Smooth muscle cell (in vitro differentiated cells): ENCODE data around the gene URAD. TPM values are rescaled to one million over a fixed set of nuclear protein-coding genes. Genes with fewer than 3 reads are reported as not detected.

Source experiments
- DNase-seq: peaks from one replicate; lab custom pipeline; 2025; ENCODE audit not compliant: unreplicated experiment; lab: John Stamatoyannopoulos, UW
- H2AFZ ChIP-seq: fragments of 200-600 bp; sonication (generic); 2 replicates; pipeline ENCODE4 v1.6.0; 2016; ENCODE audit warnings: antibody characterized with exemption, low read depth, mild to moderate bottlenecking
- H3F3A ChIP-seq: fragments of 200-600 bp; sonication (generic); 2 replicates; pipeline ENCODE4 v1.6.0; 2017; ENCODE audit warnings: antibody characterized with exemption, low read depth
- H3K27ac ChIP-seq: fragments of 200-600 bp; sonication (generic); 2 replicates; pipeline ENCODE4 v1.5.1; 2016; ENCODE audit warnings: low read depth, mild to moderate bottlenecking
- H3K27me3 ChIP-seq: fragments of 200-600 bp; sonication (generic); 2 replicates; pipeline ENCODE4 v1.6.1; 2016; ENCODE audit warnings: low read depth, mild to moderate bottlenecking
- H3K36me3 ChIP-seq: fragments of 200-600 bp; sonication (generic); 2 replicates; pipeline ENCODE4 v1.5.1; 2016; ENCODE audit warnings: low read depth
- H3K4me1 ChIP-seq: fragments of 200-600 bp; sonication (generic); 2 replicates; pipeline ENCODE4 v1.5.1; 2016; ENCODE audit warnings: low read depth
- H3K4me2 ChIP-seq: fragments of 200-600 bp; sonication (generic); 2 replicates; pipeline ENCODE4 v1.6.0; 2016; ENCODE audit warnings: mild to moderate bottlenecking
- H3K4me3 ChIP-seq: fragments of 200-600 bp; sonication (generic); 2 replicates; pipeline ENCODE4 v1.5.1; 2016; ENCODE audit warnings: mild to moderate bottlenecking
- H3K79me2 ChIP-seq: fragments of 200-600 bp; sonication (generic); 2 replicates; pipeline ENCODE4 v1.6.0; 2016; ENCODE audit warnings: low read depth, mild to moderate bottlenecking
- H3K9ac ChIP-seq: fragments of 200-600 bp; sonication (generic); 2 replicates; pipeline ENCODE4 v1.6.0; 2016; ENCODE audit warnings: low read depth
- H3K9me3 ChIP-seq: fragments of 200-600 bp; sonication (generic); replicated peaks from 2 replicates; pipeline ENCODE4 v1.5.1; 2016; ENCODE audit warnings: low read depth
- H4K20me1 ChIP-seq: fragments of 200-600 bp; sonication (generic); 2 replicates; pipeline ENCODE4 v1.6.0; 2016; ENCODE audit warnings: low read depth
- WGBS: methylation state at CpG from one replicate; pipeline ENCODE4 v1.1.7; 2016; ENCODE audit warnings: low lambda C conversion rate; 5-methylcytosine and 5-hydroxymethylcytosine counted together
- polyA plus RNA-seq: library from polyadenylated mRNA; unstranded; fragments of >200 nt; fragmentation: Nextera tagmentation; extraction: Ambion mirVana; gene quantifications from 2 replicates; pipeline ENCODE4 v1.2.1, GENCODE V29; 2016
- total RNA-seq: library from RNA; depleted of rRNA; stranded (reverse); fragments of >200 nt; gene quantifications from 2 replicates; pipeline ENCODE4 v1.2.3, GENCODE V29; 2014
- TF ChIP-seq, protein P1 (sequence below): fragments of 200-600 bp; sonication (generic); IDR thresholded peaks from 2 replicates; pipeline ENCODE4 v1.5.1; 2017; ENCODE audit warnings: borderline replicate concordance, mild to moderate bottlenecking, antibody characterized with exemption; ENCODE audit not compliant: insufficient read depth, poor library complexity, severe bottlenecking

The URAD gene
- total and polyA plus RNA-seq, 2 experiments from 2014 or later: not detected

DNA sequence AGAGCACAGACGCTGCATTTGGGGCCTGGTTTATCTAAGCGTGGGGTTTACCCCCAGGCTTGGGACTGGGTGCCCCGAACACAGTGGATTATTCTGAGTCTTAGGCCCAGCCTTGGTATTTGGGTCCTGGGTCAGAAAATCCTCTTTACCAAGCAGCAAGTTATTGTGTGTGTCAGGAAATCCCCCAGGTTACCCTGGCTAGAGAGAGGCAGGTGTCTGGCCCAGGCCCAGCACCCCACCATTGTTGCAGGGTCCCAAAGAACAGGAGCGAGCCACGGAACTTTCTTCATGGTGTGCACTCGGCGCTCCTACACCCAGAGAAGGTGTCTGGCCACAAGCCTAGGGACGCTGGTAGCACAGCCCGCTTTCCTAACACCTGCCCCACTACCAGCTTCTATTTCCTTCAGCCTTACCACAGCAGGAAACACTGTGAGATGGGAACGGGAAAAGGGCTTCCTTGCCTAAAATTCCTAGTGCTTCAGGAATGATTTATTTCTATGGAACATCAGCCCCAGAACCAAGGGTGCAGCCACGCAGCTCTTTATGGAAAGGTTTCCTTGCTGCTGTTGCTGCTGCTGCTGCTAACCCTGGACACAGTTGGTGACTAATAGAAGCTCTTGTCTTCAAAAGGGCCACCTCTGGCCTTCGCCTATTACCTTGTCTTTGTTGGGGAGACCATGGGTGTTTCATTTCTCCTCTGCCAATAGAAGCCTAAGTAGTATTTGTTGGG lies 12.0 kb downstream of the URAD start:
- Histone ChIP-seq H3K27ac (no peak overlapping the region), H3K36me3 (no peaks in the 10 kb centered on the region), H3F3A (no peaks in the 10 kb centered on the region), H3K9ac (no peak overlapping the region), H3K4me1 (peaks cover 5% of the 10 kb centered on the region), H4K20me1 (no peaks in the 10 kb centered on the region), H3K9me3 (no peaks in the 10 kb centered on the region), H3K4me2 (no peak overlapping the region), H3K79me2 (no peaks in the 10 kb centered on the region), H3K27me3 (peaks cover 100% of the 10 kb centered on the region), H2AFZ (no peak overlapping the region), H3K4me3 (no peak overlapping the region)
- 13% methylated on average over 12 of the region's 12 CpGs for WGBS
- TF ChIP-seq, protein P1, sequence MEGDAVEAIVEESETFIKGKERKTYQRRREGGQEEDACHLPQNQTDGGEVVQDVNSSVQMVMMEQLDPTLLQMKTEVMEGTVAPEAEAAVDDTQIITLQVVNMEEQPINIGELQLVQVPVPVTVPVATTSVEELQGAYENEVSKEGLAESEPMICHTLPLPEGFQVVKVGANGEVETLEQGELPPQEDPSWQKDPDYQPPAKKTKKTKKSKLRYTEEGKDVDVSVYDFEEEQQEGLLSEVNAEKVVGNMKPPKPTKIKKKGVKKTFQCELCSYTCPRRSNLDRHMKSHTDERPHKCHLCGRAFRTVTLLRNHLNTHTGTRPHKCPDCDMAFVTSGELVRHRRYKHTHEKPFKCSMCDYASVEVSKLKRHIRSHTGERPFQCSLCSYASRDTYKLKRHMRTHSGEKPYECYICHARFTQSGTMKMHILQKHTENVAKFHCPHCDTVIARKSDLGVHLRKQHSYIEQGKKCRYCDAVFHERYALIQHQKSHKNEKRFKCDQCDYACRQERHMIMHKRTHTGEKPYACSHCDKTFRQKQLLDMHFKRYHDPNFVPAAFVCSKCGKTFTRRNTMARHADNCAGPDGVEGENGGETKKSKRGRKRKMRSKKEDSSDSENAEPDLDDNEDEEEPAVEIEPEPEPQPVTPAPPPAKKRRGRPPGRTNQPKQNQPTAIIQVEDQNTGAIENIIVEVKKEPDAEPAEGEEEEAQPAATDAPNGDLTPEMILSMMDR: no peak
- DNase-seq: no peak

DNA sequence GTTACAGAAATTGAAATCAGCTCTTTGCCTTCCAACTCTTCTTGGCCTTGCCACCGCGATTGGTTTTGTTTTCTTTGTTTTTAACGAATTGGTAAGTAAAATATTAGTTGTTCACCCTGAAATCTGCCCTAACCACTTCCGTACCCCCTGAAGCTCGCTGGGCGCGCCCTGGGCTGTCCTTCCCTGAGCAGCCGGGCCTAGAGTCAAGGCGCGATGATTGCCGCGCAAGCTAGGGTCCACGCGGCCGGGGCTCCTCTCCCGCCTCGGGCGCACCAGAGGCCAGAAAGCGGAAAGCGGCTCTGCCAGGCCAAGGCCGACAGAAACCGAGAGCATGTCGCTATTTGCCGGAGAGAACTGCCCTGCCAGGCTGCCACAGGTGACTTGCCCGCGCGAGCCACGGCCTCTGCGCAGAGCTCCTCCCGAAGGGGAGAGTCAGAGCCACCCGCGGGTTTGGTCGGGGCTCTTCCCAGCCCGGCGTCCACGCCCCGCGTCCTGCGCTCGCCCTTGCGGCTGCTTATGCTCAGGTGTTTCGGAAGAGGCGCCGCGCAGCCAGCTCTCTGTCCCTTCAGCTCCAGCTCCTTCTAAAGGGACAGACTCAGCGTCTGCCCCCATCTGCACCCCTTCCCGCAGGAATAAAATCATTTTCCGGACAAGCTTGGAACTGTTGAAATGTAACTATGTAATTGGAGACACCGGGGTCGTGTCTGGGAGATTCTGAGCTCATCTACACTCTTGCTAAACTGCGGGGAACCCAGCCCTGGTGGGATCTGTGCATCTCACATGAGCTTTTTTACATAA lies 12.7 kb downstream of the URAD start:
- WGBS: 4% methylated on average over 51 of the region's 51 CpGs
- no peak overlapping the region for H3K27ac ChIP-seq

DNA sequence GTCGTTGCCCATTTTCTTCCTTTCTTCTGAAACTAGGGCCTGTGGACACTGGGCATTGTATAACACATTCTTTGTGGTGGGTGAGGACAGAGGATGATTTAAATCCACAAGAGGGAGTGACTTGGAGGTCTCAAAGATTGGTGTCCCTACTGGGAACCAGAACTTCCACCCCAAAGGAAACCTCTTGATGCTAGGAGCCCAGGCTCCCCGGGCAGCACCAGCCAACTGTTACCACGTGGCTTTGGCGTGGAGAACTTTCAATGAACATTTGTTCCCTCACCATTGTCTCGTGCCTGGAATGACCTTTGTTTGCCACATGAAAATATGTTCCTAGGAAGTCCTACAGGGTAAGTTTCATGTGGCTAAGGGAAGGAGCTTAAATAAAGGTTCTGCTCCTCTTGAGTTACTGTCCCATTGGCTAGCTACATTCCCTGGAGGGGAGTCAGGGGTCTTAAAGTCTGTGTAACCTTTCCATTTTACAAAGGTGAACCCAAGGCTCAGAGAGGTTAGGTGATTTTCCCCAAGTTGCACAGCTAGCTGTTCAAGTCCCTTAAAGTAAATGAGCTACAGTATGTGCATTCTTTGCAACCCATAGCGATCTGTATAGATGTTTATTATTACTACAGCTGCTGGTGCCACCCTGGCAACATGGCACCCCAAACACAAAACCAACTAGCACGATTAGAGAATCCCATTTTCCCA lies 14.4 kb downstream of the URAD start:
- no peak overlapping the region for H3K4me2 ChIP-seq
- H3K4me3 ChIP-seq: no peak overlapping the region
- no peaks in the 10 kb centered on the region for H4K20me1 ChIP-seq
- TF ChIP-seq, protein P1: no peak
- H3F3A ChIP-seq: no peaks in the 10 kb centered on the region
- H3K36me3 ChIP-seq: no peaks in the 10 kb centered on the region
- H3K27me3 ChIP-seq: peaks cover 100% of the 10 kb centered on the region
- H3K9me3 ChIP-seq: no peaks in the 10 kb centered on the region
- peaks cover 17% of the 10 kb centered on the region for H3K4me1 ChIP-seq
- DNase-seq: no peak
- no peak overlapping the region for H3K9ac ChIP-seq
- no peak overlapping the region for H2AFZ ChIP-seq
- no peak overlapping the region for H3K27ac ChIP-seq
- no peaks in the 10 kb centered on the region for H3K79me2 ChIP-seq
- 43% methylated on average over 7 of the region's 7 CpGs for WGBS

More for the DNA sequence above, 12.7 kb downstream of the URAD start:
- TF ChIP-seq, protein P1: no peak
- no peak overlapping the region for H3K4me2 ChIP-seq
- no peak for DNase-seq
- no peaks in the 10 kb centered on the region for H3K9me3 ChIP-seq
- H3K4me3 ChIP-seq: no peak overlapping the region
- H2AFZ ChIP-seq: no peak overlapping the region
- no peak overlapping the region for H3K9ac ChIP-seq
- peaks cover 10% of the 10 kb centered on the region for H3K4me1 ChIP-seq
- H3F3A ChIP-seq: no peaks in the 10 kb centered on the region
- peaks cover 100% of the 10 kb centered on the region for H3K27me3 ChIP-seq
- H3K36me3 ChIP-seq: no peaks in the 10 kb centered on the region
- H4K20me1 ChIP-seq: no peaks in the 10 kb centered on the region
- H3K79me2 ChIP-seq: no peaks in the 10 kb centered on the region
